Esophagus muscularis mucosa (tissue), 4 donors: ENCODE measurements around the gene HOXB5. TPM values are rescaled to one million over a fixed set of nuclear protein-coding genes. Genes with fewer than 3 reads are reported as not detected.

Source experiments
- DNase-seq: peaks from one replicate; pipeline ENCODE4 v3.0.0-alpha.2; 2017; ENCODE audit errors: extremely low spot score
- H3K27ac ChIP-seq, 4 donors: fragments of 200-600 bp; sonication (generic); replicated peaks in 1 of 4; 1 replicate in 3 of 4; 2 replicates in 1 of 4; pipeline ENCODE4 v1.5.1; 2016 to 2019; ENCODE audit warnings: mild to moderate bottlenecking in 1 of 4
- H3K27me3 ChIP-seq, 4 donors: fragments of 200-600 bp; sonication (generic); one replicate each; pipeline versions ENCODE4 v1.5.1 to v1.6.0; 2016 to 2019
- H3K36me3 ChIP-seq, 4 donors: fragments of 200-600 bp; sonication (generic); one replicate each; pipeline ENCODE4 v1.5.1; 2016 to 2019
- H3K4me1 ChIP-seq, 4 donors: fragments of 200-600 bp; sonication (generic); one replicate each; pipeline ENCODE4 v1.5.1; 2016 to 2019
- H3K4me3 ChIP-seq, 4 donors: fragments of 200-600 bp; sonication (generic); 1 replicate in 2 of 4; 2 replicates in 2 of 4; pipeline ENCODE4 v1.5.1; 2016 to 2019; ENCODE audit warnings: mild to moderate bottlenecking in 4 of 4, moderate library complexity in 1 of 4
- H3K9me3 ChIP-seq, 4 donors: fragments of 200-600 bp; sonication (generic); 1 replicate in 3 of 4; 2 replicates in 1 of 4; pipeline ENCODE4 v1.5.1; 2016 to 2019
- CTCF ChIP-seq, 3 experiments: fragments of 200-600 bp in 2 of 3; fragments of 450-650 bp in 1 of 3; sonication (generic) in 2 of 3; IDR thresholded peaks; one replicate each; pipeline ENCODE4 v1.5.1; 2017 to 2019; ENCODE audit warnings: antibody characterized with exemption in 3 of 3, mild to moderate bottlenecking in 2 of 3, moderate library complexity in 1 of 3
- EP300 ChIP-seq: sonication (generic); formaldehyde crosslinking; IDR thresholded peaks from one replicate; pipeline ENCODE4 v1.6.1; 2017; ENCODE audit warnings: antibody characterized with exemption
- POLR2A ChIP-seq: fragments of 450-650 bp; IDR thresholded peaks from one replicate; pipeline ENCODE4 v1.6.1; 2017; ENCODE audit warnings: antibody characterized with exemption, moderate library complexity, mild to moderate bottlenecking, low read depth
- POLR2AphosphoS5 ChIP-seq, 2 donors: sonication (generic); formaldehyde crosslinking; IDR thresholded peaks; one replicate each; pipeline ENCODE4 v1.6.1; 2017; ENCODE audit warnings: antibody characterized with exemption in 2 of 2
- WGBS: methylation state at CpG from one replicate; pipeline ENCODE4 v1.1.5; 2018; 5-methylcytosine and 5-hydroxymethylcytosine counted together
- intact Hi-C: fragments of 100-400 bp; cut with DNase I; formaldehyde crosslinking; loops from one replicate; pipeline ENCODE4 v1.15.1; 2023
- total RNA-seq, 4 donors: library from RNA; depleted of rRNA; stranded (reverse); fragments of >200 nt; gene quantifications; one replicate each; pipeline versions ENCODE4 v1.1.0 to v1.2.1, GENCODE V29; 2016

HOXB5 gene
- total RNA-seq, 4 donors from 2014 or later, result 0.17 to 0.83 (median 0.36) TPM

DNA sequence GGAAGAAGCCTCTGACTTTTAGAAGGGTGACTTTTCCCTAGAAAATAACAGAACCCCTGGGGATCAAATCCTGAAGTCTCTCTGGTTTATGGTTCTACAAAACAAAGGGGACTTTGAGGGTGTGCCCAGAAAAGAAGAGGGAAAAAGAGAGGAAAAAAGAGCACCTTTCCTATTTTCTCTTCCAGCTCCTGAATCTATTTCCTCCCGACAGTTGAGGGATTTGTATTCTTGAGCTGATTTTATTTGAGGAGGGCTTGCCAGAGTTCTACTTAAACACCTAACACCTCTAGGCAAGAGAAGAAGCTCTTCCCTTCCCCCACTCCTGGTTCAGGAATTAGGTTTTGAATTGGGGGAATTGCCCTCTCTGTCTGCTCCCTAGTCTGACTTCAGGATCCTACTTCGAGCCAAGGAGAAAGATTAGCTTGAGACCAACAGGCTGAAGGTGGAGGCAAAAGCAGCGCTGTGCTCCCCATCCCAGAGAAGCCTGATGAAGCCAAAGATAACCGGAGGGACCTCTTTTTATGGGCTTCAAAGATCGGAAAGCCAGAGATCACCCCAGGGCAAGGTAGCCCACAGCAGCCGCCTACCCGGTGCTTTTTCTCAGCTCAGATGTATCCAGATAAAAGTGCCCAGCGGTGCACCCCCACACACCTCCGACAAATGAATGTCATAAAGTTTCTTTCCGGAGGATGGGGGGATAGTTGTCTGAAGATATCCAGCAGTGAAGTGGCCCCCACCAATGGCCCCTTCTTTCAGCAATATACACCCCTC is 4.3 kb downstream of the HOXB5 start:
- Histone ChIP-seq H3K9me3 (no peaks in the 10 kb centered on the region), H3K4me3 (peak overlapping the region in 2 of 4 donors; percentile 8 to 28), H3K27me3 (peaks cover 0 to 26% (median 0%) of the 10 kb centered on the region in 4 donors), H3K4me1 (peaks cover 42 to 60% (median 50%) of the 10 kb centered on the region in 4 donors), H3K36me3 (no peaks in the 10 kb centered on the region), H3K27ac (peak overlapping the region in 1 of 4 donors; percentile 91)
- DNase-seq, result no peak
- intact Hi-C loops, result no loop called here
- TF ChIP-seq CTCF (IDR thresholded peaks at IDR 0.05), result no peak
- TF ChIP-seq POLR2AphosphoS5 (IDR thresholded peaks at IDR 0.05), result no peak
- TF ChIP-seq EP300, result no peak
- TF ChIP-seq POLR2A, result no peak
- WGBS, result 67% methylated on average over 10 of the region's 10 CpGs

- WGBS, result 50% methylated on average over 1 of the region's 2 CpGs
- Histone ChIP-seq H3K4me1 (peaks cover 36 to 60% (median 50%) of the 10 kb centered on the region in 4 donors), H3K27ac (peak overlapping the region in 1 of 4 donors; percentile 91), H3K27me3 (peaks cover 0 to 21% (median 0%) of the 10 kb centered on the region in 4 donors), H3K9me3 (no peaks in the 10 kb centered on the region), H3K4me3 (no peak overlapping the region), H3K36me3 (no peaks in the 10 kb centered on the region)
- DNase-seq, result no peak
- intact Hi-C loops, result no loop called here
- TF ChIP-seq EP300 (no peak), POLR2AphosphoS5 (IDR thresholded peaks at IDR 0.05) (no peak), CTCF (IDR thresholded peaks at IDR 0.05) (no peak), POLR2A (no peak)
These were observed 5.1 kb downstream of the HOXB5 start for GRCh38 chr17:48588528-48588927.

DNA sequence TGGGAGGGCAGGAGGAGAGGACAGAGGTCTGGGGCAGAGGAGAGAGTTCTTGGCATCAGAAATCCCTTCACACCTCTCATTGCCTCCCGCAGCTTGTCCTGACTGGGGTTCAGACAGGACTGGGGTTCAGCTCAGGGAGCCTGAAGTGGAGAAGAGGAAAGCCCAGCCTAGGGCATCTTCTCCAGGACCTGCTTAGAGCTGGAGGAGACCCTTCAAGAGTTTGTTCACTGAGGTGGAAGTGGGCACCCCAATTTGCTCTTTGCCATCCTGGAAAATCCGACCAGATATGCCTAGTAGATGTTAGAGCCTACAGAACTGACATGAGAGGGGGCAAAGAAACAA is 5.5 kb downstream of the HOXB5 start:
- Histone ChIP-seq H3K36me3 (no peaks in the 10 kb centered on the region), H3K4me3 (no peak overlapping the region), H3K27me3 (peaks cover 0 to 17% (median 0%) of the 10 kb centered on the region in 4 donors), H3K27ac (peak overlapping the region in 1 of 4 donors; percentile 91), H3K4me1 (peaks cover 33 to 60% (median 50%) of the 10 kb centered on the region in 4 donors), H3K9me3 (no peaks in the 10 kb centered on the region)
- DNase-seq, result no peak
- WGBS, result 80% methylated on average over 2 of the region's 2 CpGs
- TF ChIP-seq EP300, result no peak
- TF ChIP-seq POLR2AphosphoS5 (IDR thresholded peaks at IDR 0.05), result no peak
- no peak for TF ChIP-seq POLR2A
- TF ChIP-seq CTCF (IDR thresholded peaks at IDR 0.05), result no peak
- intact Hi-C loops, result no loop called here

DNA sequence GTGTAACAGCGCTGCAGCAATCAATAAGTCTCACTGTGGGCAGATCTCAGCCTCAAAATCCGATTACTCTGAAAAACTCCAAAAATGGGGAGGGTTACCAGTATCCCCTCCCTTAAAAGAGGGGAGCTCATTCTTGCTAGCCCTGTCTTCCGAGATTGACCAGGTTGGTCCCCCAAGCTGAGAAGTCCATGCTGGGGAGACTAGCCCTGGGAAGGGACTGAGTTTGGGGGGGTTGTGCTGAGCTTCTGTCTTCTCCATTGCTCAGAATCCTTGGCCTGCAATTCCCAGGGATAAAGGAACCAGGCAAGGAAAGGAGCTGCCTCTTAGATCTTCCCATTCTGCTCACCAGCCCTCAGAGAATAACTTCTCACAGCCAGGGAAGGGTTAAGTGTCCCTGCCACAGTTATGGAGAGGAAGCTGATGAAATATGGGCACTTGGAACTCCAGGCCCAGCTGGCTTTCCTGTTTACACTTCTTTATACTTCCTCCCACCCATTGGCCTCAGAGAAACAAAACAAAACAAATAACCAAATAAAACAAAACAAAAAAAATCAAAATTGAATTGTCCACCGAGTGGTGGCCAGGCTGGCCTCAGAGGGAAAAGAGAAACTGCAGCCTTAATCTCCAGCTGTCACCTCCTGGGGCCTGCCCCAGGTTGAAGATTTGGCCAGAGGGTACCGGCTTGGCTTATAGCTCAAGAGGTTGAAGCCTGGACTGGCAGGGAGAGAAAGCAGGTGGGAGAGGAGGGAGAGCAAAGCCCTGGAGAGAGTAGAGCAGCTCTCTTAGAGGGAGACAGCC is 6.1 kb downstream of the HOXB5 start:
- no peak for TF ChIP-seq POLR2A
- no peak for TF ChIP-seq POLR2AphosphoS5 (IDR thresholded peaks at IDR 0.05)
- no peak for TF ChIP-seq CTCF (IDR thresholded peaks at IDR 0.05)
- TF ChIP-seq EP300, result no peak
- Histone ChIP-seq H3K27me3 (peaks cover 0 to 12% (median 0%) of the 10 kb centered on the region in 4 donors), H3K4me3 (peak overlapping the region in 1 of 4 donors; percentile 74), H3K27ac (peak overlapping the region; percentile 9 to 97 (median 72)), H3K36me3 (no peaks in the 10 kb centered on the region), H3K9me3 (no peaks in the 10 kb centered on the region), H3K4me1 (peaks cover 36 to 60% (median 50%) of the 10 kb centered on the region in 4 donors)
- WGBS, result 74% methylated on average over 5 of the region's 5 CpGs
- intact Hi-C loops, result no loop called here
- no peak for DNase-seq
